IMR-90 (cell line): Measurements from ENCODE around the gene SLC4A4. TPM values are rescaled to one million over a fixed set of nuclear protein-coding genes. Genes with fewer than 3 reads are reported as not detected.

Experiments used
- ATAC-seq: fragments of 200-7000 bp; cut with Tn5 transposase; 2 replicates; pipeline ENCODE4 v1.9.1; 2020; ENCODE audit warnings: low read depth, mild to moderate bottlenecking, moderate library complexity
- BruUV-seq: library from RNA; stranded (reverse); fragments of 400-500 nt; replicated peaks from 2 replicates; lab custom pipeline; 2021; lab: Mats Ljungman, UMichigan
- CTCF ChIA-PET: fragments of 300-600 bp; formaldehyde crosslinking; extraction: SDS; loops from one replicate; lab custom pipeline; 2021; ENCODE audit warnings: antibody characterized with exemption; lab: Yijun Ruan, JAX
- POLR2A ChIA-PET: fragments of 300-600 bp; sonication (Branson Sonifier 250); formaldehyde crosslinking; loops from one replicate; lab custom pipeline; 2022; ENCODE audit warnings: antibody characterized with exemption; ENCODE audit not compliant: unreplicated experiment; lab: Charles Lee
- DNase-seq: peaks from one replicate; pipeline ENCODE4 v3.0.0; 2013
- H2AFZ ChIP-seq: replicated peaks from 2 replicates; pipeline ENCODE3; 2013; ENCODE audit warnings: low read length, mild to moderate bottlenecking; ENCODE audit not compliant: poor library complexity
- H2AK5ac ChIP-seq: 2 replicates; pipeline ENCODE4 v1.6.1; 2013; ENCODE audit warnings: low read depth, low read length, inconsistent platforms
- H2AK9ac ChIP-seq: replicated peaks from 2 replicates; pipeline ENCODE3; 2013; ENCODE audit warnings: mild to moderate bottlenecking, low read depth, low read length, moderate library complexity; ENCODE audit not compliant: poor library complexity
- H2BK120ac ChIP-seq: 2 replicates; pipeline ENCODE4 v1.6.1; 2013; ENCODE audit warnings: low read depth, low read length, inconsistent platforms
- H2BK15ac ChIP-seq: 3 replicates; pipeline ENCODE4 v1.6.1; 2013; ENCODE audit warnings: low read depth, low read length, inconsistent platforms
- H2BK20ac ChIP-seq: 2 replicates; pipeline ENCODE4 v1.6.1; 2013; ENCODE audit warnings: low read depth, mild to moderate bottlenecking, inconsistent platforms, low read length, moderate library complexity
- H2BK5ac ChIP-seq: 2 replicates; pipeline ENCODE4 v1.6.1; 2013; ENCODE audit warnings: mild to moderate bottlenecking, low read depth, low read length, inconsistent platforms; ENCODE audit not compliant: poor library complexity, severe bottlenecking
- H3K14ac ChIP-seq: replicated peaks from 2 replicates; pipeline ENCODE4 v1.6.1; 2013; ENCODE audit warnings: low read depth, low read length, inconsistent platforms
- H3K18ac ChIP-seq: 2 replicates; pipeline ENCODE4 v1.6.1; 2013; ENCODE audit warnings: low read depth, low read length, control low read depth
- H3K23ac ChIP-seq: 2 replicates; pipeline ENCODE4 v1.6.1; 2013; ENCODE audit warnings: low read depth, low read length, inconsistent platforms
- H3K27ac ChIP-seq: 2 replicates; pipeline ENCODE4 v1.5.1; 2013; ENCODE audit warnings: mild to moderate bottlenecking, control low read depth, low read length; ENCODE audit not compliant: insufficient read depth
- H3K27me3 ChIP-seq: 2 replicates; pipeline ENCODE4 v1.6.1; 2013; ENCODE audit warnings: low read length; ENCODE audit not compliant: control insufficient read depth, insufficient read depth
- H3K36me3 ChIP-seq: 2 replicates; pipeline ENCODE4 v1.6.1; 2013; ENCODE audit warnings: low read length, mixed read lengths; ENCODE audit not compliant: control insufficient read depth, insufficient read depth
- H3K4ac ChIP-seq: 2 replicates; pipeline ENCODE4 v1.6.1; 2013; ENCODE audit warnings: low read depth, low read length, inconsistent platforms
- H3K4me1 ChIP-seq: 2 replicates; pipeline ENCODE4 v1.6.1; 2013; ENCODE audit warnings: low read length, mixed read lengths; ENCODE audit not compliant: control insufficient read depth, insufficient read depth
- H3K4me2 ChIP-seq: 2 replicates; pipeline ENCODE4 v1.6.1; 2013; ENCODE audit warnings: low read depth, mild to moderate bottlenecking, control low read depth, low read length, moderate library complexity
- H3K4me3 ChIP-seq: 2 replicates; pipeline ENCODE4 v1.5.1; 2013; ENCODE audit warnings: low read depth, mild to moderate bottlenecking, control low read depth, low read length, moderate library complexity; ENCODE audit not compliant: insufficient read depth
- H3K56ac ChIP-seq: 2 replicates; pipeline ENCODE4 v1.6.1; 2013; ENCODE audit warnings: low read length, inconsistent platforms; ENCODE audit not compliant: insufficient read depth; ENCODE audit errors: extremely low read depth
- H3K79me1 ChIP-seq, 2 experiments: 2 replicates each; pipeline ENCODE4 v1.6.1; 2013; ENCODE audit warnings: low read length in 2 of 2, inconsistent platforms in 1 of 2, low read depth in 1 of 2
- H3K9ac ChIP-seq: 2 replicates; pipeline ENCODE4 v1.6.1; 2013; ENCODE audit warnings: low read depth, low read length, control low read depth
- H3K9me1 ChIP-seq: 2 replicates; pipeline ENCODE4 v1.6.1; 2013; ENCODE audit warnings: low read length, inconsistent platforms; ENCODE audit not compliant: insufficient read depth
- H3K9me3 ChIP-seq: 2 replicates; pipeline ENCODE4 v1.6.1; 2013; ENCODE audit warnings: low read length; ENCODE audit not compliant: control insufficient read depth, insufficient read depth
- H4K20me1 ChIP-seq: 2 replicates; pipeline ENCODE4 v1.6.1; 2013; ENCODE audit warnings: low read length, inconsistent platforms; ENCODE audit not compliant: insufficient read depth
- H4K5ac ChIP-seq: 2 replicates; pipeline ENCODE4 v1.6.1; 2013; ENCODE audit warnings: mild to moderate bottlenecking, low read depth, low read length, control low read depth
- H4K8ac ChIP-seq, 2 experiments: 2 replicates each; pipeline ENCODE4 v1.6.1; 2013; ENCODE audit warnings: low read depth in 2 of 2, low read length in 2 of 2, control low read depth in 1 of 2, inconsistent platforms in 1 of 2
- H4K91ac ChIP-seq: 2 replicates; pipeline ENCODE4 v1.6.1; 2013; ENCODE audit warnings: low read depth, low read length, inconsistent platforms; ENCODE audit not compliant: insufficient read depth
- BHLHE40 ChIP-seq: fragments of 150-350 bp; IDR thresholded peaks from 2 replicates; pipeline ENCODE4 v1.6.1; 2016; ENCODE audit warnings: mild to moderate bottlenecking, low read depth, low read length
- CEBPB ChIP-seq: IDR thresholded peaks from 2 replicates; pipeline ENCODE4 v1.6.1; 2012; ENCODE audit warnings: low read depth, low read length, improper control_type of control experiment
- CTCF ChIP-seq: conservative IDR thresholded peaks from 2 replicates; pipeline ENCODE4 v1.5.1; 2012; ENCODE audit warnings: mild to moderate bottlenecking, low read depth, low read length, improper control_type of control experiment
- FOS ChIP-seq: fragments of 150-350 bp; IDR thresholded peaks from 2 replicates; pipeline ENCODE4 v1.6.1; 2016; ENCODE audit warnings: low read depth, low read length
- MAFK ChIP-seq: IDR thresholded peaks from 2 replicates; pipeline ENCODE4 v1.6.1; 2012; ENCODE audit warnings: low read depth, low read length, improper control_type of control experiment
- MAZ ChIP-seq: IDR thresholded peaks from 2 replicates; pipeline ENCODE4 v1.6.1; 2012; ENCODE audit warnings: low read depth, mild to moderate bottlenecking, low read length, improper control_type of control experiment, moderate library complexity, borderline replicate concordance
- NFE2L2 ChIP-seq: fragments of 150-350 bp; IDR thresholded peaks from 2 replicates; pipeline ENCODE4 v1.6.1; 2016; ENCODE audit warnings: low read depth, mild to moderate bottlenecking, low read length
- POLR2A ChIP-seq: IDR thresholded peaks from 2 replicates; pipeline ENCODE4 v1.6.1; 2012; ENCODE audit warnings: mild to moderate bottlenecking, low read depth, low read length
- RAD21 ChIP-seq: IDR thresholded peaks from 2 replicates; pipeline ENCODE4 v1.6.1; 2012; ENCODE audit warnings: low read length, improper control_type of control experiment
- RCOR1 ChIP-seq: IDR thresholded peaks from 2 replicates; pipeline ENCODE4 v1.6.1; 2012; ENCODE audit warnings: mild to moderate bottlenecking, low read length, improper control_type of control experiment; ENCODE audit not compliant: insufficient replicate concordance
- RFX5 ChIP-seq: IDR thresholded peaks from 2 replicates; pipeline ENCODE4 v1.8.0; 2012; ENCODE audit warnings: low read depth, mild to moderate bottlenecking, low read length, moderate library complexity
- SMC3 ChIP-seq: fragments of 150-350 bp; IDR thresholded peaks from 2 replicates; pipeline ENCODE4 v1.6.1; 2016; ENCODE audit warnings: low read depth, mild to moderate bottlenecking, antibody characterized with exemption, low read length, moderate library complexity
- dilution Hi-C: fragments of 300-500 bp; cut with HindIII; formaldehyde crosslinking; loops from one replicate; pipeline ENCODE4 v1.14.3; 2018; ENCODE audit warnings: low sequenced_read_pairs; ENCODE audit not compliant: unreplicated experiment
- in situ Hi-C: fragments of 300-500 bp; cut with MboI; formaldehyde crosslinking; loops from 3 replicates; pipeline ENCODE4 v1.14.3; 2019; ENCODE audit warnings: low sequenced_read_pairs, inconsistent platforms, mixed read lengths
- intact Hi-C: fragments of 100-400 bp; cut with micrococcal nuclease; formaldehyde crosslinking; loops from 2 replicates; pipeline ENCODE4 v1.10.0; 2022
- polyA plus RNA-seq, 3 experiments: library from polyadenylated mRNA; depleted of rRNA; stranded (reverse); fragments of >200 nt; gene quantifications; 2 replicates each; pipeline ENCODE4 v1.2.3, GENCODE V29; 2012; ENCODE audit warnings: low replicate concordance in 1 of 3
- total RNA-seq: library from RNA; depleted of rRNA; stranded (reverse); fragments of >200 nt; gene quantifications from 2 replicates; pipeline ENCODE4 v1.2.3, GENCODE V29; 2012
- TF ChIP-seq, protein P1 (sequence below): fragments of 150-350 bp; IDR thresholded peaks from 2 replicates; pipeline ENCODE4 v1.6.1; 2016; ENCODE audit warnings: low read depth, mild to moderate bottlenecking, low read length, moderate library complexity, borderline replicate concordance
- TF ChIP-seq, protein P2 (sequence below): fragments of 150-350 bp; IDR thresholded peaks from 2 replicates; pipeline ENCODE4 v1.6.1; 2017; ENCODE audit warnings: mild to moderate bottlenecking, antibody characterized with exemption, low read length, low read depth

Gene SLC4A4
- total and polyA plus RNA-seq, 2 of the 4 experiments (the other 2 are of a cell fraction): 5.6 to 16.8 TPM

GRCh38 chr4:71369536-71369935 lies 30.7 kb downstream of the SLC4A4 start:
- DNase-seq (no peak), ATAC-seq (no peak)
- TF ChIP-seq BHLHE40: no peak
- TF ChIP-seq MAFK: no peak
- TF ChIP-seq RFX5: no peak
- TF ChIP-seq, protein P1, sequence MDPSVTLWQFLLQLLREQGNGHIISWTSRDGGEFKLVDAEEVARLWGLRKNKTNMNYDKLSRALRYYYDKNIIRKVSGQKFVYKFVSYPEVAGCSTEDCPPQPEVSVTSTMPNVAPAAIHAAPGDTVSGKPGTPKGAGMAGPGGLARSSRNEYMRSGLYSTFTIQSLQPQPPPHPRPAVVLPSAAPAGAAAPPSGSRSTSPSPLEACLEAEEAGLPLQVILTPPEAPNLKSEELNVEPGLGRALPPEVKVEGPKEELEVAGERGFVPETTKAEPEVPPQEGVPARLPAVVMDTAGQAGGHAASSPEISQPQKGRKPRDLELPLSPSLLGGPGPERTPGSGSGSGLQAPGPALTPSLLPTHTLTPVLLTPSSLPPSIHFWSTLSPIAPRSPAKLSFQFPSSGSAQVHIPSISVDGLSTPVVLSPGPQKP: no peak
- no peak for TF ChIP-seq NFE2L2
- TF ChIP-seq MAZ: no peak
- TF ChIP-seq, protein P2, sequence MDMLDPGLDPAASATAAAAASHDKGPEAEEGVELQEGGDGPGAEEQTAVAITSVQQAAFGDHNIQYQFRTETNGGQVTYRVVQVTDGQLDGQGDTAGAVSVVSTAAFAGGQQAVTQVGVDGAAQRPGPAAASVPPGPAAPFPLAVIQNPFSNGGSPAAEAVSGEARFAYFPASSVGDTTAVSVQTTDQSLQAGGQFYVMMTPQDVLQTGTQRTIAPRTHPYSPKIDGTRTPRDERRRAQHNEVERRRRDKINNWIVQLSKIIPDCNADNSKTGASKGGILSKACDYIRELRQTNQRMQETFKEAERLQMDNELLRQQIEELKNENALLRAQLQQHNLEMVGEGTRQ: no peak
- TF ChIP-seq SMC3: no peak
- no peak for TF ChIP-seq RAD21
- no peak for TF ChIP-seq CEBPB
- no peak for TF ChIP-seq FOS
- TF ChIP-seq CTCF: no peak
- no peak for TF ChIP-seq RCOR1
- no peak for TF ChIP-seq POLR2A
- Histone ChIP-seq H2BK5ac (no peak overlapping the region), H4K5ac (no peak overlapping the region), H3K79me1 (peaks cover 18 to 20% of the 10 kb centered on the region in 2 experiments; a peak in 3 of 4 replicates), H2AK9ac (no peak overlapping the region), H3K27me3 (no peaks in the 10 kb centered on the region), H3K9ac (no peak overlapping the region), H3K4me1 (no peaks in the 10 kb centered on the region), H4K20me1 (no peaks in the 10 kb centered on the region), H3K4me3 (no peak overlapping the region), H3K18ac (no peak overlapping the region), H2BK120ac (no peak overlapping the region), H3K36me3 (peaks cover 18% of the 10 kb centered on the region), H3K4me2 (no peak overlapping the region), H2BK15ac (no peak overlapping the region), H4K8ac (no peak overlapping the region), H3K4ac (no peak overlapping the region), H2BK20ac (no peak overlapping the region), H4K91ac (no peak overlapping the region), H2AK5ac (no peak overlapping the region), H3K14ac (no peak overlapping the region), H3K9me1 (peaks cover 3% of the 10 kb centered on the region; the same call in 1 of the 2 replicates), H3K56ac (no peak overlapping the region), H3K27ac (no peak overlapping the region), H3K23ac (no peak overlapping the region), H3K9me3 (no peaks in the 10 kb centered on the region), H2AFZ (no peak overlapping the region)
- POLR2A ChIA-PET: no interaction called here
- no TSS peak for BruUV-seq
- dilution Hi-C loops (no loop called here), in situ Hi-C loops (no loop called here), intact Hi-C loops (no loop called here)
- CTCF ChIA-PET: interaction anchor here (0.6 kb wide), 1 partner anchor 889 kb away, joined by 3 read pairs; no protein-coding TSS in a partner anchor
